HG03095 (cell line): ENCODE measurements around the gene TNNT3.
"Not testable (repeated sequence)": the region's sequence is repeated elsewhere in the genome, so short reads cannot be mapped to it uniquely, and the experiment has no call there.

ENCODE experiments used
- ATAC-seq: cut with Tn5 transposase; IDR thresholded peaks from one replicate; pipeline ENCODE4 v1.9.1; 2021; ENCODE audit warnings: moderate library complexity; ENCODE audit not compliant: unreplicated experiment

The TNNT3 gene

DNA sequence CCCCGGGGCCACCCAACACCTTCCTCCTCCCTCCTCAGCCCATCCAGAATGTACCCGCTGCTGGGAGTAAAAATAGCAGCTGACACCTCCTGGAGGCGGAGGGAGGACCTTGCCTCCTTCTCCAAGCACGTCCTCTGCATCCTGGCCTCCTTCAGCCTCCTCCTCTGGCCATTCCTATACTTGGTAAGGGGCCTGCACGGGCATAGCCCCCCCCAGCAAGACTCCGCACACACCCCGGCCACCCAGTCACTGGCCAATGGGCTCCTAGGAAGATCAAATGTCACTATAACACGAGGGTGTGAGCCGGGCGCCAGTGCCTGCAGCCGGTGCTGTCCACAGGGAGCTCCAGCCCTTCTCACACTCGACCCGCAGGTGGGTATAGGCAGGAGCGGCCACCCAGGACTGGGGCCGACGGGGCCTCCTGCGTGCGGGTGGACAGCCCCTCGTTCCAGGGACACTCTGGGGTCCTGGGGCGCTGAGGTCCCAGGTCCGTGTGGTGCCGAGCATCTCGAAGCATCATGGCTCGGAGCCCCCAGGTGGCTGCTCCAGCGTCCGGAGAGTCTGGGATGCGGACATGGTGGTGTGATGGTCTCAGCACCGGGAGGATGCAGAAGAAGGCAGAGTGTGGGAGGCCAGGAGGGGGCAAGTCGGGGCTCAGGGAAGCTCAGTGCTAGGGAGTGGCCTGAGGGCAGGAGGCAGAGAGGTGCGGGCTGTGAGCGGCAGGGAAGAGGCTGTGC is at the start of gene TNNT3:
TSS of gene TNNT3 (plus strand) at position 313 of the 737 bp plus-strand sequence. CDS start 3,172 bp downstream, outside the sequence.
- ATAC-seq = no peak

DNA sequence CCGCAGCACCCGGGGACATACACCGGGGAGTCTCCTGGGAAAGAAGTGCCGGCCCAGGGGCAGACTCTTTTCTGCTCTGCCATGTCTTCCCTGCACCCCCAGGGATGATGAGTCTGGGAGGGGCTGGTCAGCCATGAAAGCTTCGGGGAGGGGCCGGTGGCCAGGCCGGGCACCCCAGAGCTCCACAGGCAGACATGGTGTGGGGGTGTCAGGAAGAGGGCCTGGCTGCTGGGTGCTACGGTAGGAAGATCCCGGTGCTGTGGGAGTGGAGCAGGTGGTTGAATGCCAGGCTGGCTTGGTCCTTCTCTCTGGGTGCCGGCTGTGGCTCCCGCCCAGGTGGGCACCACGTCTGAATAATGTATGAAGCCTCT is 49.2 kb upstream of the TNNT3 start:
- no peak for ATAC-seq

DNA sequence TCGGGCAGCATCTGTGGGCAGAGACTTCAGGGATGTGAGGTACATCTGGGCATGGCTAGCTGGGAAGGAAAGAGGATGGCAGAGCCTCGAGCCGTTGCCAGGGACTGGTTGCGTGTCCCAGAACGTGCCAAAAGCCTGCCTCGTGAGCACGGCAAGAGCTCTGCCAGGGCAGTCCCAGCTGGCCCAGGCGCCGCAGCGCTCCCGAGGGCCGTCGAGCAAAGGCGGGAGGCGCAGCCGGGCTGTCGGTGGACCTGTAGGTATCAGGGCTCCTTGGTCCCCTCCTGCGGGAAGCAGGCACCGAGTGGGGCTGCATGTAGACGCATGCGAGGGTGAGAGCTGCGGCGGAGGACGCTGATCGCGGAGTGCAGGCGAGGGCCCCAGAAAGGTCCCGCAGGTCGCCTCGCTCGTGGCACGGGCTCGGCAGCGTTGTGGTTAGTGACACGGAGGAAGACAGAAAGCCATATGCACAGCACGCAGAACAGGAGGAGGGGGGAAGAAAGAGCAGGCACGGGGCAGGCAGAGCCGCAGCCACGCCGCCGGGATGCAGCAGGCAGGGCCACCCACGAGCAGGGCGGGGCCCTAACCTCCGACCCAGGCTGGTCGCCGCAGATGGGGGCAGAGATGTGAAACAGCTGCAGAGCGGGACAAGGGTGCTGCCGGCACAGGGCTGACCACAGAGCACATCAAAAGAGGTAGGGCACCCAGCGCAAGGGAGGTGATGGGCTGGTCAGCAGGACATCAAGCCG is 48.6 kb upstream of the TNNT3 start:
- no peak for ATAC-seq

DNA sequence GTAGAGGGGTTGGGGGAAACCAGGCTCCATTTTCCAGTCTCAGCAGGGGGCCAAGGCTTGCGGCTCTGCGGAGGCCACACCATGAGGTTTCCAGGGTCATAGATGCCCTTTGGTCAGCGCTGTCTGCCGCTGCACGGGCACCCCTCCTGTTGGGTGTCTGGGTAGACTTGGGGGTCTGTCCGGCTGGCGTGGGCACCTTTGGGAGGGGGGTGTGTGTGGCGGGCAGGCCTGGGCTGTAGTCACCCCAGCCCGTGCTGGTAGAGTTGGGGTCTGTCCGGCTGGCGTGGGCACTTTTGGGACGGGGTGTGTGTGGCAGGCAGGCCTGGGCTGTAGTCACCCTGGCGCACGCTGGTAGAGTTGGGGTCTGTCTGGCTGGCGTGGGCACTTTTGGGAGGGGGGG is 48.0 kb upstream of the TNNT3 start:
- ATAC-seq = no peak

DNA sequence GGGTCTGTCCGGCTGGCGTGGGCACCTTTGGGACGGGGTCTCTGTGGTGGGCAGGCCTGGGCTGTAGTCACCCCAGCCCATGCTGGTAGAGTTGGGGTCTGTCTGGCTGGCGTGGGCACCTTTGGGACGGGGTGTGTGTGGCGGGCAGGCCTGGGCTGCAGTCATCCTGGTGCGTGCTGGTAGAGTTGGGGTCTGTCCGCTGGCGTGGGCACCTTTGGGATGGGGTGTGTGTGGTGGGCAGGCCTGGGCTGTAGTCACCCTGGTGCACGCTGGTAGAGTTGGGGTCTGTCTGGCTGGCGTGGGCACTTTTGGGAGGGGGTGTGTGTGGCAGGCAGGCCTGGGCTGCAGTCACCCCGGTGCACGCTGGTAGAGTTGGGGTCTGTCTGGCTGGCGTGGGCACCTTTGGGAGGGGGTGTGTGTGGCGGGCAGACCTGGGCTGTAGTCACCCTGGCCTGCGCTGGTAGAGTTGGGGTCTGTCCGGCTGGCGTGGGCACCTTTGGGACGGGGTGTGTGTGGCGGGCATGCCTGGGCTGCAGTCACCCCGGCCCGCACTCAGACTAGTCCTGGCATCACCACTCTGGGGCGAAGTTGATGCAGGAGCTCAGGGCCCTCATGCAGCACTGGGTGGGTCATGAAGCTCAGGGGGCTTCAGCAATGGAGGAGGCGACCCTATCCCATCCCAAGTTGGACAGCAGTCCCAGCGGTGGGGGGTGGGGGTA is 47.1 kb upstream of the TNNT3 start:
- ATAC-seq = no peak

DNA sequence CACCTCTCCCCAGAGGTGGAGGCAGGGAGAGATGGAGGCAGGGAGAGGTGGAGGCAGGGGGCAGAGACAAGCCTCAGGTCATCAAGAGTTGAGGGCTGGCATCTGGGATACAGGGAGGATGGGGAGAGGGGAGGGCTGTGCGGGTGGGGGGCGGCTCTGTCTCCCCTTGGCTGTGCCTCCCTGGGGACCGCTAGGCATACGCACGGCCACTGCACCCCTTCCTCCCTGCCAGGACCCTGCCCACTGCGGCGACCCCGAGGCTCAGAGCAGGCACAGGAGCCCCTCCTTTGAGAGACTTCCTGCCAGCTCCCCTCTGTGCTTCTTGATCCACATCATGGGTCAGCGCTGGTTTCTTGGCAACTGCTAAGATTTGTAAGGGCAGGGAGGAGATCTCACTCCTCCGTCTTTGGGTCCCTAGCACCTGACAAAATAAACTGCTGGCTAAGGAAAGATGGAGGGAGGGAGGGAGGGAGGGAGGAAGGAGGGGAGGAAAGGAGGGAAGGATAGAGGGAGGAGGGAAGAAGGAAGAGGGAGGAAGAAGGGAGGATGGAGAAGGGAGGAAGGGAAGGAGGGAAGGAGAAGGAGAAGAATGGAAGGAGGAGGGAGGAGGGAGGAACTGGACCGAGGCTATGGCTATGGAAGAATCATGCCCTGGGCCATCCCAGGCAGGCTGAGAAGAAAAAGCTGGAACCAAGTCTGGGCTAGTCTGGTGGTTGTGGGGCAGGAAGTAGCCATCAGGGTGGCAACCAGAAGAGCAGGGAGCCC is 46.3 kb upstream of the TNNT3 start:
- ATAC-seq = no peak

DNA sequence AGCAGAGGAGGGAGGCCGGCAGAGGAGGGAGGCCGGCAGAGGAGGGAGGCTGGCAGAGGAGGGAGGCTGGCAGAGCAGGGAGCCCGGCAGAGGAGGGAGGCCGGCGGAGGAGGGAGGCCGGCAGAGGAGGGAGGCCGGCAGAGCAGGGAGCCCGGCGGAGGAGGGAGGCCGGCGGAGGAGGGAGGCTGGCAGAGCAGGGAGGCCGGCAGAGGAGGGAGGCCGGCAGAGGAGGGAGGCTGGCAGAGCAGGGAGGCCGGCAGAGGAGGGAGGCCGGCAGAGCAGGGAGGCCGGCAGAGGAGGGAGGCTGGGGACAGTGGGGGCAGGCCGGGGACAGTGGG is 45.7 kb upstream of the TNNT3 start:
- ATAC-seq = not testable (repeated sequence)

DNA sequence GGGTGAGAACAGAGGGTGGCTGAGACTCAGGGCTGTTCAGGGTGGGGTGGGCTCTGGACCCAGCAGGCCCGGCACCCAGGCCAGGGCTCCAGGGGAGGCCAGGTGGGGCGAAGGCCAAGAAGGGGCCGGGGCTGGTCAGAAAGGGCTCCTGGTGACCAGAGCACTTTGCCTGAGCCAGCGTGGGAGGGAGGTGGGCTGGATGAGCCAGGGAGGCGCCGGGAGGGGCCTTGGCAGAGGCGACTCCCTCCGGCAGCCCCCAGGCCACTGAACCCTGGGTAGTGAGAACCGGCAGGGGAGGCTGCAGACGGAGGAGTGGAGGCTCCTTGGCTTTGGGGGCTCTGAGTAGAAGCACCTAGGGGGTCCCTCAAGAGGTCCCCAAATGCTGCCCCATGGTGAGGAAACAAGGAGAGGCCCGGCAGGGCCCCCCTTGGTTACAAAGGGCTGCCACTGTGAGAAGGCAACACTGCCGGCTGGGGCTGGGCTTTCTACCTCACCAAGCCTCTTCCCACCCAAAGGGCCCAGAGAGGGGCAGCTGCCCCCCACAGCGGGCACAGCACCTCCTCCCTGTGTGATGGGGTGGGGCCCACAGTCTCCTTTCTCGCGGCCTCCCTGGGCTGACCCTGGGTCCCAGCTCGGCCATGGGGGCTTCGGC is 44.9 kb upstream of the TNNT3 start:
- ATAC-seq = not testable (repeated sequence)

DNA sequence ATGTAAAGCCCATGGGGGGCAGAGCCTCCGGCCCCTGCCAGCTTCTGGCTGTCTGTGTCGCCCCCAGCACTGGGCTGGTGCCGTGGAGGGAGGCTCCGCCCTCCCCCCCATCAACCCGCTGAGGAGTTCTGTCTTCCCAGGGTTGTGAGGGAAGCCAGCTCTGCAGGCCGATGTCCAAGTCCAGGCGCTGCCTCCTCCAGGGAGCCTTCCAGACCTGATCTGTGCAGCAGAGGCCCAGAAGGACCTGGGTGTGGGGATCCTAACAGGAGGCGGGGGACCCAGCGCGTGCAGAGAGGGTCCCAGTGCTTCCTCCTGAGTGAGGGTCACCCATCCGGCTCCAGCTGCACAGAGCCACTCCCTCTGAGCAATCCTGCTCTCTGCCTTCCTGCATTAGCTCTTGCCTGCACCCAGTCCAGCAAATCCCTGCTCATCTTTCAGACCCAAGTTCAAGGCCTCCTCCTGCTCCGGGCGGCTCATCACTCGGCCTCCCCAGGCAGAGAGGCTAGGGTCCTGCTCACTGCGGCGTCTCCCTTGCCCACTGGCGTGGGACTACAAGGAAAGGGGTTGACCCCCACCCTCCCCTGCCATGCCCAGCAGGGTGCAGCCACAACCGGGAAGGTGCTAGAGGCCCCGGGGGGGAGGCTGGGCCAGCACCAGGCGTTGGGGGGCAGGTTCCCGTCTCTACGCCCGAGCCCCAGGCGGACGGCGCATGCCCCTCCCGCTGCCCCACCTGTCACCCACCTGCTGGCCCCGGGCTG is 44.2 kb upstream of the TNNT3 start:
- no peak for ATAC-seq

DNA sequence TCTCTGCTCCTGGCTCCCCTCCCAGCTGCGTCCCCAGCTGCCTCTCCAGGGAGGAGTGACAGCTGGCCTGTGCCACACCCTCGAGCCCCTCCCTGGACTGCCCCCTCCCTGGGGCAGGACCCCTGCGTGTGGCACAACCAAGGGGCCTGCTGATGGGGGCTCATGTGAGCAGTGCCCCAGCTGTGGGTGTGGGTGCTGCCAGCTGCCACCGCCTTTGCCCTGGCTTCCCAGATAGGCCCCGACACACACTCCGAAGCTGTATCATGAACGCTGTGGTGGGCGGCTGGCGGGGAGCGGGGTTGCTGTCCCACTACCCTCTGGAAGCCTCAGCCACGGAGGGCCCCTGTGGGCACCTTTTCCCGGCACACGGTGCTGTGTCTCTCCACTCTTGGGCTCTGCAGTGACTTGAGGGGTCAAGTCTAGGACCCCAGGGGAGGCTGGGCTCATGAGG is 43.6 kb upstream of the TNNT3 start:
- ATAC-seq = not testable (repeated sequence)

DNA sequence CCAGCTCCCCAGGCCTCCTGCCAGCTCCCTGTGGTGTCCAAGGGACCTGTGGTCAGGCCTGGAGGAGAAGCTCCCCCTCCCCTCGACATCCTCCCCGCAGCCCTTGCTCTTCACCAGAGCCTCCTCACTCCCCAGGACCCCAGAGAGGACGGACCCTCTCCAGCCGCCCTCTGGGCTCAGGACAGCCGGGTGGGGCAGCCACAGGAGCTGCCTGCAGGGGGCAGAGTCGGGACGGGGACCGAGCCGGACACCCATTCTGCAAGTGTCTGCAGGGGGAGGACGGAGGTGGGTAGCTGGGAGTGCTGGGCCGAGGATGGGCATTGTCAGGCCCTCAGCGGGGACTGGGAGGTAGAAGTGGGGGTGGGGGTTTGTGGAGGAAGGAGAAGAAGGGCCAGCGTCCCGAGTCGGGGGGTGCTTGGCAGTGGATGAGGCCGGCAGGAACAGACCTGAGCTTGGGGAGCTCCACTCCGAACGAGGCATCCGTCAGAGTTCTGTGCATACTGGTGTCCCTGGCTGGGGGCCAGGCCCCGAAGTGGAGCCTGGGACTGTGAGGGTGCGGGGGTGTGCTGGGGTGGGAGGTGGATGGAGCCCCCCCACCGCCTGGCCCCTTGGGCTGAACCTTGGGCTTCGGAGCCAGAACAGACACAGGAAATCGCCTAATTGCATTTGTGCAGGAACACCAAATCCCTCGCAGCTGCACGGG is 43.0 kb upstream of the TNNT3 start:
- ATAC-seq = no peak

DNA sequence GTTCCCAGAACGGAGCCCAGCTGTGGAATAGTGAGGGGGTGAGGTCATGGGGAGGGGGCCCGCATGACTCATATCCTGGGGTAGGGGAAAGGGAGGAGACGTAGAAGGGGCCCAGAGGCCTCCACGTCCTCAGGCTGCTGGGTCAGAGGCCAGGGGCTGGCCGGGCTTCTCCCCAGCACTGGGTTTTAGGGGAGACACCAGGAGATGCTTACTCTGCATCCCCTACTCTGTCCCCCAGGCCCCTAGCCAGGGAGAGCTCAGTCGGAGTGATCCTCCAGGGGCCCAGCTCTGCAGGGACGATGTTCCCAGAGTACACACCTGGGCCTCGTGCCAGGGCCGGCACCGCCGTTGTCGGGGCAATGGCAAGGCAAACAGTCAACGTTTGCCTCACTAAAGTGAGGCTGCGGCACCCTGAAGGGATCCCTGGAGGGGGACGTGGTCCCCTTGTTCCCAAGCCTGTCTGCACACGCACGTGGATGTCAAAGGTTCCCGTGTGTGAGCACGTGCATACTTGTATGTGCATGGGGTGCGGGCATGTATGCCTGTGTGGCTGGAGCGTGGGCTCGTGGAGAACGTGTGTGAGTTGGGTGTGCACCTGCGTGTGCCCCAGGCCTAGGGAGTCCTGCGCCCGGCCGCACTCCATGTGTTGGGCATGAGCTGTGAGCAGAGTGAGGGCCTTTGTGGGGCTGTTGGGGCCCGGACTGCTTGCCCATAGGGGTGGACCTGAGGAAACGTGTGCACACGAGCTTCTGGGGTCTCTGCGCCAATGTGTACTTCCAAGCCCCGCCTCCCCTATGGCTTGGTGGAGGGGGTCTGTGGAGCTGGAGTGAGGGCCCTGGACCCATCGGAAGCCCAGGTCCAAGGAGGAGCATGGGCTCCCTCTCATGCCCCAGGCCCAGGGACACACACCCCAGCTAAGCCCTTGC is 42.0 kb upstream of the TNNT3 start:
- no peak for ATAC-seq

DNA sequence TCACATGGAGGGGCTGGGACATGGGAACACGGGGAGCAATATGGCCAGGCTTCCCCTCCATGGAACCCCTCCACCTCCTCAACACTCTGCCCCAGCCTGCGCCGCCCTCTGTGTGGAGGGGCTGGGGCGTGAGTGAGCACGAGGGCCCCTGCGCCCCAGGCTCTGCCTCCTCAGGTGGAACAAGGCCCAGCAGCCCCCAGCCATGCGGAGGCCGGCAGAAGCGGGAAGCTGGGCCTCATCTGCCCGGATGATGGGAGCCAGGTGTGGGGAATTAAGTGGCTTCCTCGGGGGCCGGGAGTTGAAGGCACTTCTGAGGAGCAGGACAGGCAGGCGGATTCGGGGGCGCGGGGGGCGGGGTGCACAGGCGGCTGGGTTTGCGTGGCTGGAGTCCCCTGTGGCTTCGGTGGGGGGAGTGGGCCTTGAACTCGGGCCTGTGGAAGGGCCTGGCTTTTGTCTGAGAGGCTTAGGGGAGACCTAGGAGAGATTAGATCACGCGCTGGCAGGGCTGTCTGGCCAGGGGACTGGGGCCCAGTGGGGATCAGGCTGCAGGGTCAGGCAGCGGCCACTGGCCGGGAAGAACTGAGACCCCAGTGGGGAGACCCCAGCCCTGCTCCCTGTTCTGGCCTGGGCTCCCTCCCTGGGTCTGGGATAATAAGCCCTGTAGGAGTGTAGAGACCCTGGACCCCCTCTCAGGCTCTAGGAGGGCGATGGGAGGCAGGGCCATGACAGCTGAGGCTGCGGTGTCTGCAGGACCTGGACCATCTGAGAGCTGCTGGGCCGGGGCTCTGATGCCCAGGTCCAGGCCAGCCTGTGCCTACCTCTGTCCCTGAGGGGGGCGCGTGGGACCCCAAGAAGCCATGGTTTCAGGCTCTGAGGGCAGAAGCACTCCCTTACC is 41.1 kb upstream of the TNNT3 start:
- ATAC-seq = no peak

DNA sequence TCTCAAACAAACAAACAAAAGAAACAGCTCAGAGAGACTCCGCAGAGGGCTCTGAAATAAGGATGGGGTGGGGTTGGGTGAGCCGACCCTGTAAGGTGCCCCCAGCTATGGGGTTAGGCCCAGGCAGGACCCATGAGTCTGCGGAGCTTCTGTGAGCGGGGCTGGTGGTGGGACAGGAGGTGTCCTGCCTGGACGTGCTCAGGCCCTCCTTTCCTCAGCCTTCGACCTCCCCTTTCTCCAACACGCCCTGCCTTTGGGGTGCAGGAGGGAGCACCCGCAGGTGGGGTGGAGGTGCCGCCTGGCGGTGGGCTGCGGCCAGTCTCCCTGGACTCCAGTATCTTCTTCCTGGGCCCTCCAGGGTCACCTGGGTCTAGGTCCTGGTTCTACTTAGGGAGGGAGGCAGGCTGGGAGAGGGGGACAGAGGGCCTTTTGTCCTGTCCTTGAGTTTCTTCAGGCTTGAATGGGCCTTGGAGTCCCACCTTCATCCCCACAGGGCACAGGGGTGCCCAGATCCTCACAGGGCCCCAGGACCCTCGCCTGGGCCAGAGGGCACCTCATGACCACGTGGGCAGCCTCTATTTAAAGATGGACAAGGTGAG is 40.1 kb upstream of the TNNT3 start:
- ATAC-seq = no peak

DNA sequence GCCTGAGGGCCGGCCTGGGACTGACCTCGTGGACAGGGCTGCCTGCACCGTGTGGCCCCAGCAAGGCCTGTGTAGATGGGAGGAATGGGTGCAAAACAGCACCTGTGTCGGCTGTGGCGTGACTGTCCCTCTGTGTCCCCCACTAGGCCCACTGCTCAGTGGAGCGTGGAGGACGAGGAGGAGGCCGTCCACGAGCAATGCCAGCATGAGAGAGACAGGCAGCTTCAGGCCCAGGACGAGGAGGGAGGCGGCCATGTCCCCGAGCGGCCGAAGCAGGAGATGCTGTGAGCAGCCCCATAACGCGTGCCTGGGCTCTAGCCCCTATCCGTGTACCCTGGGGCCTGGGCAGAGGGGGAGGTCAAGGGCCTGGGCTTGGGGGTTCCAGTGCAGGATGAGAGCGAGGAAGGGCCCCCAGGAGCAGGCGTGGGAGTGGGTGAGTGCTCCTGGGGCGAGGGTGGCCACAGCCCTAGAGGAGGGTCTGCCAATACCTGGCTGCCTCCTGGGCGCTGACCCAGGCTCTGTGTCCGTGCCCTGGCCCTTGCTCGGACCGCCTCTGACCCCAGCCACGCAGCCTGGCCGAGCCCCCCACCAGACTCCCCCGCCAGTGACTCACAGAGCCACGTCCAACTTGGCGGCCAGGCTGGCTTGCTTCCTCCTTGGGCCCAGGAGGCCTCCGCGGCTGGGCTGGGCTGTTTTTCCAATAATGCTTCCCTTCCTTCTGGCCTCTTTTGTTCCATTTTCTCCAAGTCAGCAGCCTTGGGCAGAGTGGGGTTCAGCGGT is 39.4 kb upstream of the TNNT3 start:
- ATAC-seq = no peak
